ENCODE measurements around the gene VWA8. TPM values are rescaled to one million over a fixed set of nuclear protein-coding genes. Genes with fewer than 3 reads are reported as not detected.

Gene VWA8
- polyA plus RNA-seq, 3 donors: 2.0 to 4.4 (median 3.4) TPM

GRCh38 chr13:41909506-41909905 lies 51.4 kb downstream of the VWA8 start:
- Histone ChIP-seq H3K27ac (ENCODE audit: low read depth in 1 of 2, low read length in 2 of 2) (no peak overlapping the region), H3K4me1 (ENCODE audit: control insufficient read depth in 1 of 2, insufficient read depth in 2 of 2, low read length in 2 of 2) (no peaks in the 10 kb centered on the region), H3K9ac (ENCODE audit: insufficient read depth, low read length, poor library complexity, severe bottlenecking) (no peak overlapping the region), H3K9me3 (replicated peaks in 1 of 2; ENCODE audit: control insufficient read depth in 1 of 2, insufficient read depth in 1 of 2, low read length in 2 of 2) (no peaks in the 10 kb centered on the region), H3K4me3 (replicated peaks in 1 of 3; ENCODE audit: low read depth in 2 of 3, low read length in 3 of 3) (no peak overlapping the region), H4K20me1 (ENCODE audit: insufficient read depth, low read length) (no peaks in the 10 kb centered on the region), H2AFZ (ENCODE audit: insufficient read depth, low read depth, low read length, poor library complexity, severe bottlenecking) (no peak overlapping the region), H3K36me3 (replicated peaks in 1 of 2; ENCODE audit: control insufficient read depth in 1 of 2, insufficient read depth in 2 of 2, low read length in 2 of 2) (peaks cover 6 to 17% of the 10 kb centered on the region in 2 donors), H3K79me2 (ENCODE audit: insufficient read depth, low read length) (no peaks in the 10 kb centered on the region), H3K4me2 (replicated peaks; ENCODE audit: extremely low read depth, low read length, poor library complexity, severe bottlenecking) (no peak overlapping the region), H3K27me3 (ENCODE audit: control insufficient read depth in 2 of 2, insufficient read depth in 2 of 2, low read length in 2 of 2) (no peaks in the 10 kb centered on the region)
- intact Hi-C loops (cut with micrococcal nuclease): no loop called here
- 100% methylated on average over 1 of the region's 2 CpGs for WGBS (ENCODE audit: insufficient coverage)
- Mint-ChIP-seq H3K4me3 (no peak overlapping the region), H3K36me3 (peaks cover 31 to 33% of the 10 kb centered on the region in 2 donors), H3K9me3 (no peaks in the 10 kb centered on the region), H3K27me3 (ENCODE audit: low read depth in 3 of 3) (peaks cover 0 to 3% (median 0%) of the 10 kb centered on the region in 3 donors), H3K4me1 (no peaks in the 10 kb centered on the region), H3K27ac (no peak overlapping the region)
- no peak for DNase-seq
- TF ChIP-seq, protein P1, sequence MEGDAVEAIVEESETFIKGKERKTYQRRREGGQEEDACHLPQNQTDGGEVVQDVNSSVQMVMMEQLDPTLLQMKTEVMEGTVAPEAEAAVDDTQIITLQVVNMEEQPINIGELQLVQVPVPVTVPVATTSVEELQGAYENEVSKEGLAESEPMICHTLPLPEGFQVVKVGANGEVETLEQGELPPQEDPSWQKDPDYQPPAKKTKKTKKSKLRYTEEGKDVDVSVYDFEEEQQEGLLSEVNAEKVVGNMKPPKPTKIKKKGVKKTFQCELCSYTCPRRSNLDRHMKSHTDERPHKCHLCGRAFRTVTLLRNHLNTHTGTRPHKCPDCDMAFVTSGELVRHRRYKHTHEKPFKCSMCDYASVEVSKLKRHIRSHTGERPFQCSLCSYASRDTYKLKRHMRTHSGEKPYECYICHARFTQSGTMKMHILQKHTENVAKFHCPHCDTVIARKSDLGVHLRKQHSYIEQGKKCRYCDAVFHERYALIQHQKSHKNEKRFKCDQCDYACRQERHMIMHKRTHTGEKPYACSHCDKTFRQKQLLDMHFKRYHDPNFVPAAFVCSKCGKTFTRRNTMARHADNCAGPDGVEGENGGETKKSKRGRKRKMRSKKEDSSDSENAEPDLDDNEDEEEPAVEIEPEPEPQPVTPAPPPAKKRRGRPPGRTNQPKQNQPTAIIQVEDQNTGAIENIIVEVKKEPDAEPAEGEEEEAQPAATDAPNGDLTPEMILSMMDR (IDR thresholded peaks at IDR 0.05): no peak

DNA sequence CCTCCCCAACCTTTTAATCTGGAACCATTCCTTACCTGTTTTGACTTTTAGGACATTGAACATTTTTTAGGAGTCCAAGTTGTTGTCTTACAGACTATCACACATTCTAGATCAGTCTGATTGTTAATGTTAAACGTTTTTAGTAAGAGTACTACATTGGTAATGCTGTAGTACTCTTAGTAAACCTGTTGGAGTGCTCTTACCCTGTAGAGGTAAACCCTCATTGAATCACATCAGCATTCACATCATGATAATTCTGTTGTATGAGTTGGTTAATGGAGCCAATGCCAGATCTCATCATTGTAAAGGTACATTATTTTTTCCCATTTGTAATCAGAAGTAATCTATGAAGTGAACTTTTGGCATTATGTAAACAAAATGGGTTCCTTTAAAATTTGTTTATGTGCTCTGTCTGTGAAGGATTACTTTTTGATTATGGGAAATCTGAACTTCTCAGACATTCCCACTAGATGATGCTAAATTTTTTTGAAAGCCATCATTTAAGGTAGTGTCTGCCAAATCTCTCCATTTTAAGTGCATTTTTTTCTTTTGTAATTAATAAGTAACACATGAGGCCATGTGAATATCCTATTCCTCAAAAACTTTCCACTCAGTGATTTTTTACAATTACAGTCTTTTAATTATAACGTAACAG lies 55.2 kb downstream of the VWA8 start:
- TF ChIP-seq, protein P1 (IDR thresholded peaks at IDR 0.05): peak; percentile 64
- peak in 1 of 3 donors; percentile 10 for DNase-seq

More for the DNA sequence above, 55.2 kb downstream of the VWA8 start:
- no peaks in the 10 kb centered on the region for H3K9me3 ChIP-seq (replicated peaks in 1 of 2; ENCODE audit: control insufficient read depth in 1 of 2, insufficient read depth in 1 of 2, low read length in 2 of 2)
- H3K36me3 ChIP-seq (replicated peaks in 1 of 2; ENCODE audit: control insufficient read depth in 1 of 2, insufficient read depth in 2 of 2, low read length in 2 of 2): peaks cover 6 to 17% of the 10 kb centered on the region in 2 donors
- intact Hi-C loops (cut with micrococcal nuclease): no loop called here
- Mint-ChIP-seq H3K27ac (no peak overlapping the region), H3K9me3 (no peaks in the 10 kb centered on the region), H3K36me3 (peaks cover 35 to 38% of the 10 kb centered on the region in 2 donors), H3K27me3 (ENCODE audit: low read depth in 3 of 3) (peaks cover 0 to 3% (median 0%) of the 10 kb centered on the region in 3 donors), H3K4me1 (no peaks in the 10 kb centered on the region), H3K4me3 (no peak overlapping the region)
- H2AFZ ChIP-seq (ENCODE audit: insufficient read depth, low read depth, low read length, poor library complexity, severe bottlenecking): no peak overlapping the region
- no peak overlapping the region for H3K9ac ChIP-seq (ENCODE audit: insufficient read depth, low read length, poor library complexity, severe bottlenecking)
- H3K27me3 ChIP-seq (ENCODE audit: control insufficient read depth in 2 of 2, insufficient read depth in 2 of 2, low read length in 2 of 2): no peaks in the 10 kb centered on the region
- no peak overlapping the region for H3K27ac ChIP-seq (ENCODE audit: low read depth in 1 of 2, low read length in 2 of 2)
- H3K4me3 ChIP-seq (replicated peaks in 1 of 3; ENCODE audit: low read depth in 2 of 3, low read length in 3 of 3): no peak overlapping the region
- 100% methylated on average over 1 of the region's 2 CpGs for WGBS (ENCODE audit: insufficient coverage)
- no peaks in the 10 kb centered on the region for H3K4me1 ChIP-seq (ENCODE audit: control insufficient read depth in 1 of 2, insufficient read depth in 2 of 2, low read length in 2 of 2)
- H3K79me2 ChIP-seq (ENCODE audit: insufficient read depth, low read length): no peaks in the 10 kb centered on the region
- H3K4me2 ChIP-seq (replicated peaks; ENCODE audit: extremely low read depth, low read length, poor library complexity, severe bottlenecking): no peak overlapping the region
- H4K20me1 ChIP-seq (ENCODE audit: insufficient read depth, low read length): no peaks in the 10 kb centered on the region
